SK-N-MC (cell line): ENCODE measurements around the gene NETO2.

Experiments used
- EZH2 ChIP-seq: fragments of 200-600 bp; sonication (generic); IDR thresholded peaks from one replicate; pipeline ENCODE4 v1.6.1; 2017; ENCODE audit warnings: antibody characterized with exemption
- FOXP2 ChIP-seq: optimal IDR thresholded peaks from 2 replicates; pipeline ENCODE3; 2011; ENCODE audit warnings: mild to moderate bottlenecking, moderate library complexity; ENCODE audit not compliant: insufficient read depth; ENCODE audit errors: extremely low read length, control extremely low read depth
- POLR2AphosphoS5 ChIP-seq: IDR thresholded peaks from 2 replicates; pipeline ENCODE4 v1.6.1; 2012; ENCODE audit warnings: mild to moderate bottlenecking, low read depth, low read length, borderline replicate concordance

GRCh38 chr16:47034455-47034854 lies 109.3 kb downstream of the NETO2 start:
- no peak for TF ChIP-seq POLR2AphosphoS5
- no peak for TF ChIP-seq EZH2
- TF ChIP-seq FOXP2, result no peak
